WTC11 (cell line): ENCODE measurements around the gene ITPRID2.

Experiments used
- AR ChIP-seq: fragments of 250-450 bp; sonication (Bioruptor Pico); IDR thresholded peaks from 2 replicates; pipeline ENCODE4 v1.9.0; 2021; ENCODE audit warnings: mild to moderate bottlenecking
- CREB1 ChIP-seq: sonication (generic); formaldehyde crosslinking; IDR thresholded peaks from 2 replicates; pipeline ENCODE4 v1.8.0; 2023; ENCODE audit warnings: mild to moderate bottlenecking, missing genetic modification reagents
- CTCF ChIP-seq: fragments of 200-600 bp; IDR thresholded peaks from 2 replicates; pipeline ENCODE4 v1.8.0; 2022; ENCODE audit warnings: antibody characterized with exemption
- IRF1 ChIP-seq: sonication (generic); formaldehyde crosslinking; IDR thresholded peaks from 2 replicates; pipeline ENCODE4 v1.8.0; 2023; ENCODE audit warnings: missing genetic modification reagents
- IRF2 ChIP-seq: sonication (generic); formaldehyde crosslinking; IDR thresholded peaks from 2 replicates; pipeline ENCODE4 v1.8.0; 2022; ENCODE audit warnings: low read depth, missing genetic modification reagents, borderline replicate concordance
- JAZF1 ChIP-seq: fragments of 250-450 bp; sonication (Bioruptor Pico); IDR thresholded peaks from 2 replicates; pipeline ENCODE4 v1.9.0; 2021; ENCODE audit warnings: moderate library complexity, mild to moderate bottlenecking, inconsistent platforms
- MAX ChIP-seq: sonication (generic); formaldehyde crosslinking; IDR thresholded peaks from 2 replicates; pipeline ENCODE4 v1.8.0; 2022; ENCODE audit warnings: mild to moderate bottlenecking, missing genetic modification reagents
- MXD4 ChIP-seq: fragments of 250-450 bp; sonication (Bioruptor Pico); IDR thresholded peaks from 2 replicates; pipeline ENCODE4 v1.8.0; 2021; ENCODE audit warnings: mild to moderate bottlenecking, moderate library complexity, borderline replicate concordance
- SP1 ChIP-seq: sonication (generic); formaldehyde crosslinking; conservative IDR thresholded peaks from 2 replicates; pipeline ENCODE4 v1.8.1; 2022; ENCODE audit warnings: missing genetic modification reagents
- USF2 ChIP-seq: sonication (generic); formaldehyde crosslinking; IDR thresholded peaks from 2 replicates; pipeline ENCODE4 v1.8.1; 2023; ENCODE audit warnings: mild to moderate bottlenecking, missing genetic modification reagents, moderate library complexity
- ZNF317 ChIP-seq: sonication (generic); formaldehyde crosslinking; IDR thresholded peaks from 2 replicates; pipeline ENCODE4 v1.8.1; 2023; ENCODE audit warnings: low read depth, mild to moderate bottlenecking, moderate library complexity, missing genetic modification reagents, borderline replicate concordance
- ZNF512 ChIP-seq: sonication (generic); formaldehyde crosslinking; IDR thresholded peaks from 2 replicates; pipeline ENCODE4 v1.8.1; 2022; ENCODE audit warnings: missing genetic modification reagents, borderline replicate concordance

GRCh38 chr2:181907057-181907456, 15.5 kb downstream of the ITPRID2 start:
- TF ChIP-seq ZNF512 (CRISPR knock-in tag), result no peak
- TF ChIP-seq CTCF, result no peak
- TF ChIP-seq IRF2 (CRISPR knock-in tag), result no peak
- no peak for TF ChIP-seq CREB1
- TF ChIP-seq MXD4 (CRISPR knock-in tag), result no peak
- TF ChIP-seq AR (CRISPR knock-in tag), result no peak
- no peak for TF ChIP-seq SP1 (CRISPR knock-in tag)
- TF ChIP-seq USF2 (CRISPR knock-in tag), result no peak
- no peak for TF ChIP-seq IRF1 (CRISPR knock-in tag)
- TF ChIP-seq JAZF1 (CRISPR knock-in tag), result no peak
- no peak for TF ChIP-seq MAX (CRISPR knock-in tag)
- no peak for TF ChIP-seq ZNF317 (CRISPR knock-in tag)
